ENCODE results near the gene TPO.

GRCh38 chr2:1539441-1539840, 126.2 kb downstream of the TPO start:
- TF ChIP-seq GATA2 (IDR thresholded peaks at IDR 0.05; ENCODE audit: low read depth, low read length) = no peak
- TF ChIP-seq GATA3 (IDR thresholded peaks at IDR 0.05; ENCODE audit: low read depth, low read length) = no peak
